ENCODE measurements around the gene CREBRF.

Gene CREBRF

GRCh38 chr5:173155912-173156311, 99.8 kb downstream of the CREBRF start:
- no peak for DNase-seq (ENCODE audit: low spot score)

GRCh38 chr5:173158366-173158765, 102.2 kb downstream of the CREBRF start:
- DNase-seq (ENCODE audit: low spot score): no peak

- no peak for DNase-seq (ENCODE audit: low spot score)
These were observed 103.1 kb downstream of the CREBRF start for GRCh38 chr5:173159256-173159655.

- DNase-seq (ENCODE audit: low spot score): no peak
These were observed 105.0 kb downstream of the CREBRF start for GRCh38 chr5:173161148-173161547.

GRCh38 chr5:173163219-173163618, 107.1 kb downstream of the CREBRF start:
- no peak for DNase-seq (ENCODE audit: low spot score)

GRCh38 chr5:173165177-173166016, 109.2 kb downstream of the CREBRF start:
- no peak for DNase-seq (ENCODE audit: low spot score)

- DNase-seq (ENCODE audit: low spot score): no peak
These were observed 116.0 kb downstream of the CREBRF start for GRCh38 chr5:173172166-173172565.

- DNase-seq (ENCODE audit: low spot score): no peak
These were observed 119.4 kb downstream of the CREBRF start for GRCh38 chr5:173175523-173175922.

- DNase-seq (ENCODE audit: low spot score): no peak
These were observed 122.3 kb downstream of the CREBRF start for GRCh38 chr5:173178369-173178910.

GRCh38 chr5:173180331-173180730, 124.2 kb downstream of the CREBRF start:
- DNase-seq (ENCODE audit: low spot score): no peak

GRCh38 chr5:173187054-173187743, 131.0 kb downstream of the CREBRF start:
- DNase-seq (ENCODE audit: low spot score): peak; percentile 54

GRCh38 chr5:173188280-173188679, 132.1 kb downstream of the CREBRF start:
- DNase-seq (ENCODE audit: low spot score): no peak

Data from SW480 (cell line).